Upper lobe of left lung (tissue), 6 donors: ENCODE measurements around the gene IGF2R. TPM values are rescaled to one million over a fixed set of nuclear protein-coding genes. Genes with fewer than 3 reads are reported as not detected.

Experiments used
- ATAC-seq, 2 donors: fragments of 200-7000 bp; cut with Tn5 transposase; one replicate each; pipeline ENCODE4 v1.9.1; 2022; ENCODE audit warnings: mild to moderate bottlenecking in 2 of 2, moderate library complexity in 2 of 2; ENCODE audit not compliant: low FRiP score in 2 of 2
- DNase-seq, 2 donors: peaks; one replicate each; pipeline ENCODE4 v3.0.0-alpha.2; 2019 to 2020
- H3K27ac ChIP-seq, 4 donors: fragments of 200-600 bp; sonication (generic); one replicate each; pipeline ENCODE4 v1.5.1; 2016 to 2019
- H3K27me3 ChIP-seq, 4 donors: fragments of 200-600 bp; sonication (generic); one replicate each; pipeline ENCODE4 v1.5.1; 2017 to 2019
- H3K36me3 ChIP-seq, 4 donors: fragments of 200-600 bp; sonication (generic); one replicate each; pipeline ENCODE4 v1.5.1; 2016 to 2019
- H3K4me1 ChIP-seq, 4 donors: fragments of 200-600 bp; sonication (generic); one replicate each; pipeline ENCODE4 v1.5.1; 2018 to 2019
- H3K4me3 ChIP-seq, 4 donors: fragments of 200-600 bp; sonication (generic); one replicate each; pipeline ENCODE4 v1.5.1; 2017 to 2019; ENCODE audit warnings: mild to moderate bottlenecking in 2 of 4, moderate library complexity in 1 of 4
- H3K9me3 ChIP-seq, 4 donors: fragments of 200-600 bp; sonication (generic); one replicate each; pipeline ENCODE4 v1.5.1; 2018 to 2019
- CTCF ChIP-seq, 6 experiments: fragments of 450-650 bp in 4 of 6; fragments of 200-600 bp in 2 of 6; sonication (generic) in 2 of 6; IDR thresholded peaks; one replicate each; pipeline ENCODE4 v1.5.1; 2016 to 2019; ENCODE audit warnings: antibody characterized with exemption in 6 of 6
- EP300 ChIP-seq, 4 donors: sonication (generic); formaldehyde crosslinking; IDR thresholded peaks; one replicate each; pipeline ENCODE4 v1.5.1; 2017; ENCODE audit warnings: antibody characterized with exemption in 4 of 4, control low read depth in 2 of 4
- POLR2A ChIP-seq, 4 donors: fragments of 450-650 bp; IDR thresholded peaks; one replicate each; pipeline ENCODE4 v1.5.1; 2016 to 2017; ENCODE audit warnings: antibody characterized with exemption in 4 of 4, mild to moderate bottlenecking in 2 of 4
- POLR2AphosphoS5 ChIP-seq, 2 donors: sonication (generic); formaldehyde crosslinking; IDR thresholded peaks; one replicate each; pipeline ENCODE4 v1.5.1; 2017; ENCODE audit warnings: antibody characterized with exemption in 2 of 2
- WGBS, 2 donors: methylation state at CpG; one replicate each; pipeline ENCODE4 v1.1.5; 2017 to 2018; 5-methylcytosine and 5-hydroxymethylcytosine counted together
- total RNA-seq, 6 donors: library from RNA; depleted of rRNA in 4 of 6; stranded (reverse); fragments of >200 nt in 4 of 6; gene quantifications; one replicate each; pipeline versions ENCODE4 v1.1.0 to v1.2.1, GENCODE V29; 2016 to 2021
- donor health status: DM: no; HTN: no; CAD: no; lungs with moderate emphysema.
- donor health status: DM: no; HTN: yes; CAD: no; lungs with severe emphysema.

IGF2R gene
- total RNA-seq, 6 donors from 2014 or later = 103 to 150 (median 128) TPM

- DNase-seq (peak; percentile 47 to 93), ATAC-seq (peak; percentile 9 to 47)
- peak overlapping the region; percentile 75 to 99 (median 98) for H3K4me3 ChIP-seq
- H3K4me1 ChIP-seq = peaks cover 37 to 49% (median 43%) of the 10 kb centered on the region in 4 donors
- no peaks in the 10 kb centered on the region for H3K27me3 ChIP-seq
- H3K27ac ChIP-seq = peak overlapping the region; percentile 93 to 97 (median 94)
- H3K9me3 ChIP-seq = no peaks in the 10 kb centered on the region
- H3K36me3 ChIP-seq = no peaks in the 10 kb centered on the region
- WGBS, 2 donors = 0% methylated on average over 58 to 75 of the region's 91 CpGs
- peak in 2 of 6 experiments; percentile 9 to 29 for TF ChIP-seq CTCF (IDR thresholded peaks at IDR 0.05)
- TF ChIP-seq POLR2AphosphoS5 (IDR thresholded peaks at IDR 0.05) = no peak
- TF ChIP-seq POLR2A (IDR thresholded peaks at IDR 0.05) = peak in 1 of 4 donors; percentile 44
- no peak for TF ChIP-seq EP300 (IDR thresholded peaks at IDR 0.05)
Measured at GRCh38 chr6:159969204-159969912, 476 bp downstream of the IGF2R start.

DNA sequence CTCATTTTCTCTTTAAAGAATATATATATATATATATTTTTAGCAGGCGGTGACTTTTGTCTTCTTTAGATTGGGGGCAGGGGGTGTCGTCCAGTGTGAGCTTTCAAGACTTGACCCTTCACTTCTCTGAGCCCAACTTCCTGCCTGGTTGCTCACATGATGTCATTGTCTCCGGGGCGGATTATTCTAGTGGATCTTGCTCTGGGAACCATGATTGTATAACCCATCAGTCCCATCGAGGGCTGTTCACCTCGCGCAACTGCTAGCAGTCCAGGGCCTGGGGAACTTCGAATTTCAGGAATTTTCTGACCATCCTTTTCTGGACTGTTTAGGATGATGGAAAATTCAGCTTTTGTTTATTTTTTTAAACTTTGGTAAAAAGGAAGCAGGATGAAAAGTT lies 1.0 kb downstream of the IGF2R start:
- peak in 1 of 2 donors; percentile 86 for DNase-seq
- H3K4me1 ChIP-seq = peaks cover 38 to 51% (median 44%) of the 10 kb centered on the region in 4 donors
- TF ChIP-seq POLR2A (IDR thresholded peaks at IDR 0.05) (peak in 1 of 4 donors; percentile 38), POLR2AphosphoS5 (IDR thresholded peaks at IDR 0.05) (peak in 1 of 2 donors; percentile 64), EP300 (IDR thresholded peaks at IDR 0.05) (no peak)
- no peaks in the 10 kb centered on the region for H3K27me3 ChIP-seq
- no peaks in the 10 kb centered on the region for H3K9me3 ChIP-seq
- peak overlapping the region; percentile 93 to 97 (median 94) for H3K27ac ChIP-seq
- no peaks in the 10 kb centered on the region for H3K36me3 ChIP-seq
- WGBS, 2 donors = 11 to 12% methylated on average over 8 of the region's 8 CpGs
- H3K4me3 ChIP-seq = peak overlapping the region; percentile 75 to 99 (median 98)
- peak; percentile 77 to 84 for ATAC-seq

DNA sequence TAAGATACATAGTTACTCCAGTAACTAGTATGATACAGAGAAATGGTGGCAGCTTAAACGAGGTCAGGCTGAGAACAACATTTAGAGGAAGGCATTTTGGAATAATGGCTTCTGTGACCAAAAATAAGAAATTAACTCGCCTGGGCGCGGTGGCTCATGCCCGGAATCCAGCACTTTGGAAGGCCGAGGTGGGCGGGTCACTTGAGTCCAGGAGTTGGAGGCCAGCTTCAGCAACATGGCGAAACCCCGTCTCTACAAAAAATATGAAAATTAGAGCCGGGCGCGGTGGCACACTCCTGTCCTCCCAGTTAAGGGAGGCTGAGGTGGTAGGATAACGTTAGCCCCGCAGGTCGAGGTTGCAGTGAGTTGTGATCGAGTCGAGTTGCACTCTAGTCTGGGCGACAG lies 1.8 kb downstream of the IGF2R start:
- H3K4me3 ChIP-seq = peak overlapping the region in 3 of 4 donors; percentile 10 to 98 (median 97)
- TF ChIP-seq CTCF (IDR thresholded peaks at IDR 0.05) (no peak), POLR2A (IDR thresholded peaks at IDR 0.05) (no peak), POLR2AphosphoS5 (IDR thresholded peaks at IDR 0.05) (no peak), EP300 (IDR thresholded peaks at IDR 0.05) (no peak)
- WGBS, 2 donors = 86 to 89% methylated on average over 18 of the region's 18 CpGs
- H3K36me3 ChIP-seq = no peaks in the 10 kb centered on the region
- DNase-seq (no peak), ATAC-seq (no peak)
- no peaks in the 10 kb centered on the region for H3K27me3 ChIP-seq
- peak overlapping the region in 2 of 4 donors; percentile 93 to 97 for H3K27ac ChIP-seq
- no peaks in the 10 kb centered on the region for H3K9me3 ChIP-seq
- H3K4me1 ChIP-seq = peaks cover 38 to 48% (median 44%) of the 10 kb centered on the region in 4 donors

- Histone ChIP-seq H3K9me3 (no peaks in the 10 kb centered on the region), H3K27me3 (no peaks in the 10 kb centered on the region), H3K27ac (no peak overlapping the region), H3K36me3 (no peaks in the 10 kb centered on the region), H3K4me3 (no peak overlapping the region), H3K4me1 (peaks cover 38 to 46% (median 44%) of the 10 kb centered on the region in 4 donors)
- DNase-seq (no peak), ATAC-seq (no peak)
- TF ChIP-seq CTCF (IDR thresholded peaks at IDR 0.05) (no peak), POLR2AphosphoS5 (IDR thresholded peaks at IDR 0.05) (no peak), EP300 (IDR thresholded peaks at IDR 0.05) (no peak), POLR2A (IDR thresholded peaks at IDR 0.05) (no peak)
- 88 to 90% methylated on average over 12 of the region's 12 CpGs for WGBS, 2 donors
Measured at GRCh38 chr6:159971341-159972178, 2.7 kb downstream of the IGF2R start.
